HG02970 (cell line): ENCODE results near the gene CPSF4L.
"Not testable (repeated sequence)": the region's sequence is repeated elsewhere in the genome, so short reads cannot be mapped to it uniquely, and the experiment has no call there.

Experiments used
- ATAC-seq: cut with Tn5 transposase; IDR thresholded peaks from one replicate; pipeline ENCODE4 v1.9.1; 2021; ENCODE audit warnings: mild to moderate bottlenecking, moderate library complexity, moderate number of reproducible peaks; ENCODE audit not compliant: unreplicated experiment, low FRiP score

CPSF4L gene, protein sequence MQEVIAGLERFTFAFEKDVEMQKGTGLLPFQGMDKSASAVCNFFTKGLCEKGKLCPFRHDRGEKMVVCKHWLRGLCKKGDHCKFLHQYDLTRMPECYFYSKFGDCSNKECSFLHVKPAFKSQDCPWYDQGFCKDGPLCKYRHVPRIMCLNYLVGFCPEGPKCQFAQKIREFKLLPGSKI

DNA sequence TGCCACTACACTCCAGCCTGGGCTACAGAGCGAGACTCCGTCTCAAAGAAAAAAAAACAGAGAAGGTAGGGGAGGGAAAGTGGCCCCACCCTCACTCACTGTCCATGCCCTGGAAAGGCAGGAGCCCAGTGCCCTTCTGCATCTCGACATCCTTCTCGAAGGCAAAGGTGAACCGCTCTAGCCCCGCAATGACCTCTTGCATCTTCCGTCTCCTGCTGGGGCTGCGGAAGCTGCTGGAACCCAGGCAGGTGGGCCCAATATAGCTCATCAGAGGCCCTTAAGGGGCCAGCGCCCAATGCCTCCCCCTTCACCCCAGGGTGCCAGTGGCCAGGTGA lies at the start of gene CPSF4L:
Gene CPSF4L, minus strand, starts transcription at position 264 of the 335 bp plus-strand sequence. Its CDS starts 62 bp downstream, at position 202.
- no peak for ATAC-seq

DNA sequence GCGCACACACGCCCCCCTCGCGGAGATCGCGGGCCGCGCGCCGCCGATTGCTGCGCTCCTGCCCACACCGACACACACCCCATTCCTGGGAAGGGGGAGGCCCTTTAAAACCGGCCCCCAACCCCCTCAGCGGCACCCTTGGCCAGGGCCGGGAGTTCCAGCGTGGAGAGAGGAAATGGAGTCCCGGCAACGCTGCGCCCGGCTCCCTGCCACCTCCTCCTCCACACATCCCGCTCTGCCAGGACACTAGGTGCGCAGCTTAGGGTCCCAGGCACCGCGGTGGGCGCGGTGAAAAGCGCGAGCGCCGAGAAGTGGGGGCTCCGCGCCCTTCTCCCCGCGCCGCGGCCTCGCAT lies 49.7 kb upstream of the CPSF4L start:
- ATAC-seq: peak; percentile 13

DNA sequence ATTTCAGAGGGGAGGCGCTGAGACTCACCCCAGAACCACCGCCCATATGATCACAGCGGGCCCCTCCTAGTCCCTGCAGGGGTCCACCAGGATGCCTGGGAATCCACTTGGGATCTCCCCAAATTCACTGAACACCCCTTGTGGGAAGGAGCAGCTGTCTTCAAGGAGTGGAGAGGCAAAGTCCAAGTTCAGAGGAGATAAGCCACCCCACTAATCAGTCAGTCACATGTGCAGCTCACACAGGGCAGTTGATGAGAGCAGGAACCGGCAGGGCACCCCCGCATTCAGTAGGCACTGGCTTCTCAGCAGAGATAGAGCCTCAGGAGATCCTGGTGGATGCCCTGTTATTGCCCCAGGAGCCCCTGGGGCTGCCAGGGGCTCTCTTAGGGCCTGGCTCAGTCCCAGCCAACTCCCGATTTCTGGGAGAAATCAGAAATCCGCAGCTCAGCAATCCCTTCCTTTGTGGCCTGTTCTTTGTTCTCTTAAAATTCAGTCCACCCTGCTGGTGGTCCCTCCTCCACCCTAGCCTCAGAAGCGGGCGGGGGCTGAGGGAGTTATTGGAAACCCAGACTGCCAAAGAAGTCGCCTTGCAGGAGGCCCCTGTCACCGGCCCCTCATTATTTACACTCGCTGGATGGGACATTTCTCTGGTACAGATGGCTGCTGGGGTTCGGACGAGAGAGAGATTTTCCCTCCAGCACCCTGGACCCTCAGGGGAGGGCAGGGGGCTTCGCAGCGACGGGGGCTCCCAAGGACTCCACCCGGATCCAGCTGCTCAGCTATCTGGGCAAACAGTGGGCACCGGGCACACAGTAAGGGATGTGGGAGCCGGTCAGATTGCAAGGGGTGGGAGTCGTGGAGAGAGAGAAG lies 48.3 kb upstream of the CPSF4L start:
- ATAC-seq: no peak

DNA sequence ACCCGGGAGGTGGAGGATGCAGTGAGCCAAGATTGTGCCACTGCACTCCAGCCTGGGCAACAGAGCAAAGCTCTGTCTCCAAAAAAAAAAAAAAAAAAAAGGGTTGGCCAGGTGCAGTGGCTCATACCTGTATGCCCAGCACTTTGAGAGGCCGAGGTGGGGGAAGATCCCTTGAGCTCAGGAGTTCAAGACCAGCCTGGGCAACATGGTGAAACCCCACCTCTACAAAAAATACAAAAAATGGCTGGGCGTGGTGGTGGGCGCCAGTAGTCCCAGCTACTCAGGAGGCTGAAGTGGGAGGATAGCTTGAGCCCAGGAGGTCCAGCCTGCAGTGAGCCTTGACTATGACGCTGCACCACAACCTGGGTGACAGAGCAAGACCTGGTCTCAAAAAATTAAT lies 47.3 kb upstream of the CPSF4L start:
- not testable (repeated sequence) for ATAC-seq

DNA sequence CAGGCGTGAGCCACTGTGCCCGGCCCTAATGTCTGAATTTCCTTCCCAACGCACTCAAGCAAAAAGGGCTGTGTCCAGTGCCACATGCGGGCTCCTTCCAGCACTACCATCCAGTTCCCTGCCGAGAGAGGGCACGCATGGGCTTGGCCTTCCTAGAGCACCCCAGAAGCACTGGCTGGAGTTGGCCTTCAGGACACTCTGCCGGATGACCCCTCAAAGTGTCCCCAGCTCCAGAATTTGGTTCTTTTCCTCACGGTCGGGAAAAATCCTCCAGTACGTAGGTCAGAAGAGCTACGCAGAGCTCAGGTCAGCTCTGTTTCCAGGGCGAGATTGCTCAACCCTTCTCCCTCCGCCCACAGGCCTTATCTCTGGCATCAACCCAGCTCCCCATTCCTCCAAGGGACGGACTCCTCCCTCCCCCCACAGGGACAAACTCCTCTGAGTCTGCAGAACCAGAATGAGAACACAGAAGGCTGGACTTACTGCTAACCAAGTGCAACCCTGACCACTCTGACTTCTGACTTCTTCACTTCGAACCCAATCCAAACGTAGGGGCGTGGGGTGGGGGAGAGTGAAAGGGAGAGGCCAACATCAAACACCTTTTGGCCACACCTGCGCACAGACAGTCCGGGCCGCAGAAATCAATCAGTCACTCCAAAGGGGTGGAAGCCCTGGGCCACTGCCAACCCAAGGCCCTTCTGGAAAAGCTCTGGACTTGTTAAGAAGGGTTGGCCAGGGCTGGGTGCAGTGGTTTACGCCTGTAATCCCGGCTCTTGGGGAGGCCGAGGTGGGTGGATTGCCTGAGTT lies 46.5 kb upstream of the CPSF4L start:
- no peak for ATAC-seq

DNA sequence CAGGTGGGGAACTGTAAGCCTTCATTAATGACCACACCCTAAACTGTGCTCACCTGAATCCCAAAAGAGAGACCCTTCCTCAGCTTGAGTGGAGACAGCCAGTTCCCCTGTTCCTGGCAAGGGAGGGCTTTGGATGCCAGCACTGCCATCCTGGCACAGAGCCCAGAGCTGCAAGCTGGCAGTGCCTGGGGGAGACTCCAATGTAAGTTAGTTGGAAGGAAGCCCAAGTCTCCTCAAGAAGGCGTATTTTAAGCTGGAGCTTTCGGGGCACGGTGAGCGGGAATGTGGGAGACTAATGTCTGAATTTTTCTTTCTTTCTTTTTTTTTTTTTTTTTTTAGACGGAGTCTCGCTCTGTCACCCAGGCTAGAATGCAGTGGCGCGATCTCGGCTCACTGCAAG lies 45.5 kb upstream of the CPSF4L start:
- ATAC-seq: no peak

DNA sequence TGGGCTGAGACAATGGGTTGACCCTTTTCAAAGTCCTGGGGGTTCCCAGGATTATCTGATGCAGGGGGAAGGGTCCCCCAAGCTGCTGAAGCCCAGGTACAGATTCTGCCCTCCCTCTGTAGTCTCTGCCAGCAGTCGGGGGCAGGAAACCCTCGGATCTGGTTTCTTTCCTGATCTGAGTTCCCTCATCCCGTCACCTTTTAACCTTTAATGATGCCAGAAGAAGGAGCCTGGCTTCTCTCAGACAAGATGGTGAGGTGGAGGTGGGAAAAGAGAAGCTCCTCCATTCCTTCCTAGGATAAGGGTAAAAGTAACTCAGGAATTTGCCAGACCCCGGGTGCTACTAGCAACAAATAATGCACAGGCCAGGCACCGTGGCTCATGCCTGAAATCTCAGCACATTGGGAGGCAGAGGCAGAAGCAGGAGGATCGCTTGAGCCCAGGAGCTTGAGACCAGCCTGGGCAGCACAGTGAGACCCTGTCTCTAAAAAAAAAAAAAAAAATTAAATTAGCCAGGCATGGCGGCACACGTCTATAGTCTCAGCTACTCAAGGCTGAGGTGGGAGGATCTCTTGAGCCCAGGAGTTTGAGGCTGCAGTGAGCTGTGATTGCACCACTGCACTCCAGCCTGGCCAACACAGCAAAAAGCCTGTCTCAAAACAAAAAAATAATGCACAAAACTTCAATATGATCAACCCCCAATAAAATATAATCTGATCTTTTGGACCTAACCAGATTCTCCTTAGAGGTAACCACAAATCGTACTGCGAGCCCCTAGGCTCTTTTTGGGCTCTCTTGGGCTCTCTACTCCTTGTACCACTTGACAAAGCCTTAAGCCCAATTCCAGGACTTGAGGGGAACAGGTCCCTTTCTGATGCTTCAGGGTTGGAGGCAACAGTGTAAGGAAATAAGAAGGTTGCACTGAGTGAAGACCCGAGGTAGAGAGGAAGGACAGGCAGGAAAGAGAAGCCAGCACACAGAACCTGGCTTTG lies 44.5 kb upstream of the CPSF4L start:
- ATAC-seq: no peak

DNA sequence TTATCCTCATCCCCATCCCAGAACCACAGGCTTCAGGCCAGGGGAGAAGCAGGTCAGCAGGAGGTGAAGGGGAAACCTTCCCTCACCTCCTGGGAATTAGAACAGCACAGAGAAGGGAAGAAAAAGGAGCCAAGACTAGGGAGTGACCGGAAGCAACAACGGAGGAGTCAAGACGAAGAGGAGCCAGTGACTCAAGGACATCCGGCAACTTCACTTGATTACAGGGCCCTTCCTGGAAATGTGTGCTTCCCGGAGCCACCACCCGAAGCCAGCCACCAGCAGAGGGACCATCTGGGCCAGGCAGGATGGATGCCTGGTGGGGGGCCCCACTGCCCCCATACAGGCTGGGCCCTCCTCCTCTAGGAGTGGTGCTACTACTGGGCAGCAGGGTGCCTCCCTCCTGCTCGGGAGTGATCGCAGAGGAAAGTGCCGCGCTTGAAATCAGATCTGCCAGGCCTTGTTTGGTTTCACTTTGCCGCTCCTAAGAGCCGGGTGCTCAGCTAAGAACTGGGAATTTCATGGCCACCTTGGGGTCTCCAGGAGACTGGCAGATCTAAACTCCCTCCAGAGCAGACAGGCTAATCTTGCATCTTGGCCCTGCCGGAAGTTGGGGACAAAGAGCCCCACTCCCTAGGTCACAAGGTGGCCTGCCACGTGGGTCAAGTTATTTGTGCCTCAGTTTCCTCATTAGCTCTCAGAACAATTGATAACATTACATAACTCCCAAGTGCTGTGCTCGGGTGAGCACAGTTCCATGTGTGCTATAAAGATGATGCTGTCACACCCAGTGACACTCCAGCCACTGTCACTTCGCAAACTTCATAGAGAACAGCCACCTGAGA lies 43.5 kb upstream of the CPSF4L start:
- ATAC-seq: no peak

GRCh38 chr17:73304438-73304837 lies 42.8 kb upstream of the CPSF4L start:
- no peak for ATAC-seq

GRCh38 chr17:73302189-73302588 lies 40.5 kb upstream of the CPSF4L start:
- no peak for ATAC-seq

DNA sequence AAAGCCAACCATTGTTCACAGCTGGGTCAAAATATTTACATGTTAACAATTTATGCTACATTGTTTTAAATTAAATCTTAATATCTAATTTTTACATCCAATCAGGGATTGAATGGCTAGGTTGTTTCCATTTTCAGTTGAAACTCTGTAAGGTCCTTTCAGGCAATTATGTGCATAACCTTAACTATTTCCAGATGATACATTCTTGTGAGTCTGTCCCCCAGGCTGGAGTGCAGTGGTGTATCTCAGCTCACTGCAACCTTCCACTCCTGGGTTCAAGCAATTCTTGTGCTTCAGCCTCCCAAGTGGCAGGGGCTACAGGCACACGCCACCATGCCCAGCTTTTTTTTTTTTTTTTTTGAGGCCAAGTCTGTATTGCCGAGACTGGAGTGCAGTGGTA lies 39.7 kb upstream of the CPSF4L start:
- no peak for ATAC-seq

DNA sequence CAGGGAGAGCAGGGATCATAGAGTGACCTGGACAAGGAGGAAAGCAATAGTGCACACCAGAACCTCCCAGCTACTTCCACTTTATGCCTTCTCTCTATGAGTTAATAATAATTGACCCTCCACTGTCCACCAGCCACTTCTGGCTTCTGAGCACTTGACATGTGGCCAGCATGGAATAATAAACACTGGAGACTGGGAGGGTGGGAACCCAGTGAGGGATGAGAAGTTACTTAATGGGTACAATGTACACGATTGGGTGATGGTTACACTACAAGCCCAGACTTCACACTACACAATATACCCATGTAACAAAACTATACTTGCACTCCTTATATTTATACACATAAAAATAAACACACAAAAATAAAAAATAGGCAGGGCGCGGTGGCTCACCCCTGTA lies 38.7 kb upstream of the CPSF4L start:
- no peak for ATAC-seq

DNA sequence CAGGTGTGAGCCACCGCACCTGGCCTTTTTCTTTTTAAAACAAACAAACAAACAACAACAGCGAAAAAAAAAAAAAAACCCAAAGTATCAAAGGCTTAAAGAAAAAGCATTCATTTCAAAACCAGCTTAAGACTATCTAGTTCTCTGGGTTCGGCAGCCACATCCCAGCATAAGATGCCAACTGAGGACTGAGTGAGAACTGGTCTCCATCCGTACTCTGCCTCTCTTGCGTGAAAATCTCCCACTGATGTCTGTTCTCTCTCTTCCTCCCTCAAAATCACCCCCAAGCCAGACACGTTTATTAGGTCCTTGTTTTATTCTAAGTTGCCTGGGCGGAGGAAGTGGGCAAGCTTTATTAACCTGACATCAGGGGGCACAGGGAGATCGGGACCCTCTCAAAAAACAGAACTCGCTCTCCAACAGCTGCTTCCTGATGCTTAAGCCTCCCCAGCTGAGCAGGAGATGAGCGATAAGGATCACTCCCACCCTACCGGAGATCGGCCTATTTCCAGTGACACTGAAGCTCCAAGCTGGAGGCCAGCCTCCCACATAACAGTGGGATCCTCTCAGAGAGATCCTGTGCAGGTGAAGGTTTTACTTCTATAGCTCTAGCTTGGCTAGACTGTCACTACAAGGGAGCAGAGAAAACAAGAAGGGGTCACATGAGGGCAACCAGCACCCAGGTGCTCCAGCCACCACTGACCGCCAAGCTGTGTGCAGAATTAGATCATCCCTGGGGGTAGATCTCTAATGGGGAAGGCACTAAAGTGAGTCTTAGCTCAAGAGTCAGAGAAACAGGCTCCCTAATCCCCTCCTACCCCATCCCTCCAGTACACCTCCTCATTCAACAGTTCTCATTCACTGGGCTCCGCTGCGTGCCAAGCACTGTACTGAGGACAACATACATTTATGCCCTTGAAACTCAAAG lies 36.5 kb upstream of the CPSF4L start:
- ATAC-seq: no peak

GRCh38 chr17:73293480-73293911 lies 31.8 kb upstream of the CPSF4L start:
- no peak for ATAC-seq

GRCh38 chr17:73293031-73293430 lies 31.4 kb upstream of the CPSF4L start:
- ATAC-seq: no peak

DNA sequence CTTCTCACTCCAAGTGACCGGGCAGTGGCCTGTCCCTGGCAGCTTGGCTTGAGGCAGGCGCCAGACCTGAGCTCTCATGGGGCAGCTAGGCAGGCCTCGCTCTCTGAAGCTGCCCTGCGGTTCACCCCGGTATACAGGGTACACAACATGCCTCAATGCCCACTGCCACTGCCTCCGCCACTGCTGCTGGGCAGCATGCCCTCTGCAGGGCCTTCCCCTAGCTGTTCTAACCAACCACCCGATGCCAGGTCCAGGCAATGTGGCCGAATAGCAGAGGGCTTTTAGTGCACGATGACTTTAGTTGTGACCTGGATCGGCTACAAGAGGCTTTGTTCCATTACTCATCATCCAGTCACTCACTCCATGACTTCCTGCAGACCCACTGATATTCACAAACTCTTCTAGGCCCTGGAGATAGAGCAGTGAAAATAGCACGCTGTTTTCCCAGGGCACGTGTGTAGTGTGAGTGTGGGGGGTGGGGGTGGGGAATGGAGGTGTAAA lies 30.4 kb upstream of the CPSF4L start:
- no peak for ATAC-seq

DNA sequence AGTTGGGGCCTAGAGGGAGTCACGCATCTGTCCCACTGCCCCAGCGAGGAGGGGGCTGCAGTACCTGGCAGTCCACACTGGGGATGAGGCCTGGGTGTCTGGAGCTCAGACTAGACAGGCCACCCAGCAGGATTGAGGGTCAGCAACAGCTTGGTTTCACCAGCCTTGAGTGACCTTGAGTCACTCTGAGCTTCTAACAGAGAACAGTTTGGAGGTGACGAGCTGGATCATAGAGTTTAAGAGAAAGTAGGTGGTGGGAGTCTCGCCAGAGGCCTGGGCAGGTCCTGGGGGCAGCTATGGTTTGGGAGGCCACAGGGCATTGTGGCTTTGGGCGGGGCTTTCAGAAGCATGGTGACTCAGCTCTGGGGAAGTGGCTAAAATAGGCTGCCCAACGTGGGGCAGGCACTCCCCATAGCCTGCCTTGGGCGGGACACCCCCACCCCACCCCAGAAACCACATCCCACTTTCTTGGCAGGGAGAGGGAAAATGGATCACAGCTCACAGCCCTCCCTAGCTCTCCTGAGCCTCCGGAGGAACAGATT lies 29.7 kb upstream of the CPSF4L start:
- peak; percentile 49 for ATAC-seq
